GM18499 (cell line): ENCODE results near the gene KRT12.
"Not testable (repeated sequence)": the region's sequence is repeated elsewhere in the genome, so short reads cannot be mapped to it uniquely, and the experiment has no call there.

Experiments
- ATAC-seq: cut with Tn5 transposase; IDR thresholded peaks from one replicate; pipeline ENCODE4 v1.9.1; 2021; ENCODE audit warnings: moderate number of reproducible peaks; ENCODE audit not compliant: insufficient read depth, unreplicated experiment

Gene KRT12

DNA sequence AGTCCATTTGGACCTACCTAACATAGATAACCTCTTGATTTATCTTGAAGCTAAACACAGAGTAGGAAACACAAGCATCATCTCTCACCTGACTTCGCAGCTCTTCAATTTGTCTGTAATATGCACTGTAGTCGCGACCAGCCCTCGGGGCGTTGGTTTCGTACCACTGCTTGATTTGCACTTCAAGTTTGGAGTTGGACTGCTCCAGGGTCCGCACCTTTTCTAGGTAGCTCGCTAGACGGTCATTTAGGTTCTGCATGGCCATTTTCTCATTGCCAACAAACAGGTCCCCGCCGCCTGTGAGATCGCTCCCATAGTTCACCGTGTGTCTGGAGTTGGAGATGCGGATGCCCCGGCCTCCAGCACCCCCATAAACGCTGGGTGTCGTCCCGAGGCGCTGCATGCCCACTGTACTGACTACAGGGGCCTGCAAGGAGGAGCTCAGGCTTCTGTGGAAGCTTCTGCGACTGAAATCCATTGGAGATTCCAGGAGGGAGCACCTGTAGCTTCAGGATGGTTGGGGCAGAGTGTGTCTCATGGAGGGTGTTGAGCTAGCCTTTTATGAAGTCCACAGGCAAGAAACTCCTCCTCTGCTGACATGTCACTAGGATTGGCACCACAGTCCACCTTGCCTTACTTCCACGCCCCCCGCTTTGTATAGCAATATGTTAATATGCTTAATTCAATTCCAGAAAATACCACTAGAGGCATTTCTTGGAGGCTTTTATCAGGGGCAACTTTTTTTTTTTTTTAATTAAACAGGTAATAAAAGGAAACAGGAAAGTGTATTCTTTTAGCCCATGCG, 17.9 kb upstream of the KRT12 start, which contains the start of gene KRT20:
Gene KRT20, minus strand, starts transcription at position 535 of the 805 bp plus-strand sequence. Its CDS starts 57 bp downstream, at position 478.
- ATAC-seq: no peak

DNA sequence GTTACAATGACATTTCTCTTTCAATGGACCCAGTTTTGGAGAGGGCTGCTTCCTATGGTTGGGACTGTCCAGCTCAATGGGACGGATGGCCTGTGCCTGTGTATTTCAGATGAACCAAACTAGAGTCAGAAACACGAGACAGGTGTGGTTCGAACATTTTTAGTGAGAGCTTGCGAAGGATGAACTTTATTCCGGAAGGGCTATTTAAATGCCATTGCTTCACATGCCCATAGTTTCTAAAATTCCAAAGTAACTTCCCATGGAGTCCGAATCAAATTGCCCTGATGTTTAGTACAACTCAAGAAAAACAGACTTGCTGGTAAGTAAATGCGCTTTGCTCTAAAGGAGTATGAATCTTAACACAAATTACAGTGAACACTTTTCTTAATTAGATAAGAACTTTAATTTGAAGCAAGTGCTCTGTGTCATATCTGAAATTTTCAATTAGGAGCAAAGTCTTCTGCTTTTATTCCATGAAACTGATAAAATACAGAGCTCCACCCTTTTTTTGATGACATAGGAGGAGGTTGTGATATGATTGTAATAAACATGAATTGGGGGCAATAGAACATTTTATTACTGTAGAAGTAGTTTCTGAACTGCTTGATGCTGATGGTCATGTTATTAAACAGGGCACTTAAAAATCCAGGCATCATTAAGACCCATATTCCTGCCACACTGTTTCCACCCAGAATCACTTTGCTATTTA, 16.8 kb upstream of the KRT12 start:
- no peak for ATAC-seq

DNA sequence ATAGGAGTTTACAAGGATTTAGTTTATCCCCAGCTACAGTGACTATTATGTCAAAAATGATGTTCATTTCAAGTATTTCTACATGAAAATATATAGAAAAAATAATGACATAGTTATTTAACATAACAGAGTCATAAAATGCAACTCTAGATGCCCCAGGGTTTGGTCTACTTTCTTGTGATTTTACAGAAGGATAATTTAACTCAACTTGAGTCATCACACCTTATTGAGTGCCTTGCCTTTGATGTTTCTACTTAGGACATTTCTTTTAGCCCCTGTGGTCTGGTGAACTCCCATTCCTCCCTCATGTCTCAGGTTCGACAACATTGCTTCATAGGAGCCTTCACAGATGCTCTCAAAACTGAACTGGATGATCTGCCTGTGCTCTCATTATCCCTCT, 16.0 kb upstream of the KRT12 start:
- ATAC-seq: no peak

DNA sequence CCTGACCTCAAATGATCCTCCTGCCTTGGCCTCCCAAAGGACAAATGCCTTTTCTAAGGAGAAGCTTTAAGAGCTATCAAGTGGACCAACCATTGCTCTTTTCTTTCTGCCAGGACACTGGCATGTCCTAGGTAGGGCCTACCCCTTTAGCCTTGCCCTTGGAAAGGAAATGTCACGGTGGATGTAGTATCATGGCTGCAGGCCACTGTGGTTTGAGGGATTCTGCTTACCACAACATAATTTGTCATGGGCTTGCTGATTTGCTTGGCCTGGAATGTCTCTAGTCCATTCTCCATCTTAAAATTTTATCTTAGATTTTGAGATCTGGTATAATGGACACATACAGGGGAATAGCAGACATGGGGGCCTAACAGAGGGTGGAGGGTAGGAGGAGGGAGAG, 12.0 kb upstream of the KRT12 start:
- no peak for ATAC-seq

DNA sequence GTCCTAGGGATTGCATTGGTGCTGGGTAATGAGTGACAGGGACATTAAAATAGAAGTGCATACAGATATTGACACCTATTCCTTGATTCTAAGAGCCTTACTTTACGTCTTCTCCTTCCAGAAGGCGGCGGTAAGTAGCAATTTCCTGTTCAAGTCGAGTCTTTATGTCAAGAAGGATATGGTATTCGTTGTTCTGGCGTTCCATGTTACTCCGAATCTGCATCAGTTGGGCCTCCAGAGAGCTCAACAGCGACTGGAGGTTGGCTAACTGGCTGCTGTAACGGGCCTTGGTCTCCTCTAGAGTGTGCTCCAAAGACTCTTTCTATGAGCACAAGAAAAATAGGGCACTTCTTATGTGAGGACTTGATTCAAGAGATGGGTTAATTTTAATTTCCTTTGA, 11.0 kb upstream of the KRT12 start:
- ATAC-seq: no peak

DNA sequence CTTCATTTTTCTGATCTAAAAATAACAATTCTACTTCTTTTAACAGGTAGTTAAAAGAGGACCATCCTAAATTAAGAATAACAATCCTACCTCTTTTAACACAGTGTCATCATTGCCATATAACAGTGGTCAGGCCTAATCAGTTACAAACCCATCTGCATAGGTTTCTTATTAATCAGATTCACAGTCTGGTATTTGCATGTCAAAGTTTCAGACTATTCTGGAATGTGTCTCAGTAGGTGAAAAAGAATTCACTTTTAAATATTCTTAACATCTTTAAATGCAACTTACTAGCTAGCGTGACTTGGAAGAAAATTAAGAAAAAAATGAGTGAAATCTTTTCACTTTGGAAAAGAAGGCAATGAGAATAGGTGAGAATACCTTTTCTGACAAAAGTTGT, 6.8 kb upstream of the KRT12 start:
- no peak for ATAC-seq

DNA sequence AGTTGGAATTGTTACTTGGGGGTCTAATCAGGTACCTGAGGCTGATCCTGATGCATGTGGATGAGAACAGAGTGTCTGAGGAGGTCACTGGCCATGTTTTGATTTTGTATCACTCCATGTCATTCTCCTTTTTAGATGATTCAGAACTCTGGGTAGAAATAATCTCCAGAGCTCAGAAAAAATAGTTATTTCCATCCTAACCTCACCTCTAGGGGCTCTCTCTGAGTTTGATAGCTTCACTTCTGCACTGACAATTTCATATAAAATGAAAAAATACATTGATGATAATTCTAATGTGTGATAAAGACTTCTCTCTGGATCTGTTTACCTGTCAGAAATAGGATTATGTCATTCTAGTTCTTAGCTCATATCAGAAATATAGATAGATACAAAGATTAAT, 6.2 kb upstream of the KRT12 start:
- no peak for ATAC-seq

DNA sequence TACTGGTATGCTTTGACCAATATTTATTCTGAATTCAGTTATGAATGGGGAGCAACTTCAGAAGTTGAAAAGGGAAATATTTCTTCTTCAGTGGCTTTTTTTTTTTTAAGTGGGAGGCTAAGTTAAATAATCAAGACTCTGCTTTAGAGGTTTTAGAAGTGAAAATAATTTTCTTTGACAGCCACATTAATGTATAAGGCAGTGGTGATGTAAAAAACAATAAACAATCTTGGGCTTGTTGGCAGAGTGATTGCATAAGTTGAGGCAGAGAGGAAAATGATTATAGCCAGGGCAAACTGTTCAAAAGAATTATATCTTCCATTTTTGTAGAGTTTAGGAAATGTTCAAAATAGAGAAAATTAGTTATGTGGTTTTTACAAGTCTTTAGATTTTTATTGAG, 5.4 kb upstream of the KRT12 start:
- no peak for ATAC-seq

DNA sequence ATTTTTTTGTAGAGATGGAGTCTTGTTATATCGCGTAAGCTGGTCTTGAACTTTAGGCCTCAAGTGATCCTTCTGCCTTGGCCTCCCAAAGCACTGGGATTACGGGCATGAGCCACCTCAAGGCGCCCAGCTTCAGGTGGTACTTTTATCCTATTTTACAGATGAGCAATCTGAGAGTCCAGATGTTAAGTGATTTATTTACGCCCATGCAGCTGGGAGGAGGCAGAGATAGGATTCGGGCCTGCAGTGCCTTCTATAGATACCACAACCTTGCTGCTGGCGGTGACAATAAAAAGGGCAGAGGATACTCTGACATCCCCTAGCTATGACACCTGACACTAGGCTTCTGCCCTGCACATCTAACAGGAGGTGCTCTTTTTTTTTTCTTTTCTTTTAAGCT, 4.3 kb upstream of the KRT12 start:
- no peak for ATAC-seq

DNA sequence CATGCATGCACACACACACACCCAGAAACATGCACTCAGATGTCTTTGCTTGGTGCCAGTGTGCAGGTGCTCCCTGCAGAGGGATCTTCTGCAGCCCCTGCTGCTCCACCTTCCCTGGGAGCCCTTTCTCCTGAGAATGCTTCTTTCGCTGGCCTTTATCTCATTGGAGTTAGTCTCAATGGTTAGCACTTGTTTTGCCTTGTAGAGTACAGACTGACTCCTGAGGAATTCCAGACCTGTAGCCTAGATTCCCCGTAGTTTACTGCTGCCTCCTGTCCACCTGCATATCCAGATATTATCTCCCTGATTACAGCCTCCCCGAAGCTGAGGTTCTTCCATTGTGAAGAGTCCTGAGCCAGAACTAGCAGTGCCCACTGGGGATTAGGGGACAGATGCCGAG, 3.1 kb upstream of the KRT12 start:
- ATAC-seq: no peak

DNA sequence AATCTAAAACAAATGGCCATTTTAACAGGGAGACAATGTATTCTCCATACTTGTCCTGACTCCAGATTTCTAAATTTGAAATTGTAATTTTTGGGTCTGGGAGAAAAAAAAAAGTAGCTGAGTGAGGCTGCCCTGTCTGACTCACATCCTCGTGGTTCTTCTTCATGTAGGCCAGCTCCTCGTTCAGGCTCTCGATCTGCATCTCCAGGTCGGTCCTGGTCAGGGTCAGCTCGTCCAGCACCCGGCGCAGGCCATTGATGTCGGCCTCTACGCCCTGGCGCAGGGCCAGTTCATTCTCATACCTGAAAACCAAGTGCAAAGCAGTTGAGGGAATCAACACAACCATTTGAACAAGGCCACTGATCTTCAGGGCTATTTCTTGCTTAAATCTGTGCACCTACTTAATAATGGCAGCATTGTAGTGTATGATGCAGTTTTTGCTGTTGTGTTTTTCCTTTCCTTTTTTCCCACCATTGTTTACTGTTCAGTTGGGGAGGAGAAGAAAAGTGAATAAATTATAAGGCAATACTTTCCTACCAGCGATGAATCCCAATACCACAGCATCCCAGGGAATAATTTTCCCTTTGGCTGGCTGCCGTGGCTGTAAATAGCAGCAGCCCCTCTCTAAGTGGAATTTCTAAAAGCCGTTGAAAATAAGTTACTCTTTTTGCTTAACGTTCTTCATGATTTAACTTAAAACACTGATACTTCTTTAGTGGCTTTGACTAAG, 2.2 kb downstream of the KRT12 start:
- ATAC-seq: no peak

DNA sequence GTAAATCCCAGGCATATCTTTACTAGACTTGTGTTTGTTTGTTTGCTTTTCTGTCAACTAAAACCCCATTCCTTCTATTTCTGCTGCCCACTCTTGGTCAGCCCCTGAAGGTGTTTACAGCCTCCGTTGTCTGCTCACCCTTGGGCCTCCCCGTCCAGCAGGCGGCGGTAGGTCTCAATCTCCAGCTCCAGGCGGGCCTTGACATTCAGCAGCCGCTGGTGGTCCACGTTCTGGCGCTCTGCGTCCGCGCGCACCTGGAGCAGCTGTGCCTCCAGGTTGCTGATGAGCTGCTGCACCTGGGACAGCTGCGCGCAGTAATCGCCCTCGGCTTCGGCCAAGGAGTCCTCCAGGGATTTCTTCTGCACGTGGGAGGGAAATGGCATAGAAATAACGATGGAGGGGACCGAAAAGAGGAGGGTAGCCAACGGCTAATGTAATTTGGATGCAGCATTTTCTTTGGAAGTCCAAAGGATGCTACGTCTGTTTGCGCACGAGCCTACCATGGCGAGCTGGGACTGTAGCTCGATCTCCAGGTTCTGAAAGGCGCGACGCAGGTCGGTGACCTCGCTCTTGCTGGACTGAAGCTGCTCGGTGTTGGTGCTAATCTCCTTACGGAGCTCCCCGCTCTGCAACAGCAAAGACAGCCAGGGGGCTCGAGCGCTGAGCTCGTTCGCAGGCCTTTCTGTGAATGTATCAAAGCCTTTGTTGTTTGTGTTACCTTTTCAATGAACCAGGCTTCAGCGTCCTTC, 3.9 kb downstream of the KRT12 start:
- ATAC-seq: no peak

DNA sequence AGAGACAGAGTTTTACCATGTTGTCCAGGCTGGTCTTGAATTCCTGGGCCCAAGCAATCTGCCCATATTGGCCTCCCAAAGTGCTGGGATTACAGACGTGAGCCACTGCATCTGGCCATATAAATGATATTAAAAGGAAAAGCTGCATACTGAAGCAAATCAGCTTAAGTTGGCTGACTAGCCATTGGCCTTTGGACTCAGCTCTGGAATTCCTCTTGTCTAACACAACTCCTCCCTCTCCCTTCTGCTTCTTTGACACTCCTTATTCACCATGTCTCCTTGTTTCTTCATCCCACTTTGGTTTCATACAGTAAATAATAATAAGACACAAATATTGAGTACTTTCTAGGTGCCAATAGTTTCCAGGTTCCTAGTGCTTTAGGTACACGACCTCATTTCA, 7.5 kb downstream of the KRT12 start:
- no peak for ATAC-seq

DNA sequence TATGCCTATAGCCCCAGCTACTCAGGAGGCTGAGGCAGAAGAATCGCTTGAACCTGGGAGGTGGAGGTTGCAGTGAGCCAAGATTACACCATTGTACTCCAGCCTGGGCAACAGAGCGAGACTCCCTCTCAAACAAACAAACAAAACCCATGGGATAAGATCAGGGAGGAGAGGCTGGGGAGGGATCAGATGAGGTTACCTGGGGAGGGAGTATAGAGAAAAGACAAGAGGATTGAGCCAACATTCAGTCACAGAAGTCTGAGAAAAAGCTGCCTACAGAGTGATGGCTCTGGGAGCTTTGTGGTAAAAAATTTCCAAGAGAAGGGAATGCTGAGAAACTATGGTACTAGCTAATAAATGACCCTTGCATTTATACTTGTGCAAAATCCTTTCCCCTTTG, 8.4 kb downstream of the KRT12 start:
- not testable (repeated sequence) for ATAC-seq

DNA sequence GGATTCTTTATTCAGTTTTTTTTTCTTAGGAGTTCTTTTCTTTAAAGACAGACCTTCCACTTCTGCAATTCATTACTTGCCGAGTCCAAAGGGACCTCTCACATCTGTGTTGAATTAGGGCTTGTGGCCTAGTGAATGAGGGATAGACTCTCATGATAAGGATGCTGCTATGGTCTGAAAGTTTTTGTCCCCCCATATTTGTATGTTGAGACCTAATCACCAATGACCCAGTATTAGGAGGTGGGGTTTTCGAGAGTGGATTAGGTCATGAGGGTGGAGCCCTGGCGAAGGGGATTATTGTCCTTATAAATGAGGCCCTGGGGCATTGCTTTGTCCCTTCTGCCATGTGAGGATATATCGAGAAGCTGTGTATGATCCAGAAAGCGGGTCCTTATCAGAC, 9.5 kb downstream of the KRT12 start:
- ATAC-seq: no peak

DNA sequence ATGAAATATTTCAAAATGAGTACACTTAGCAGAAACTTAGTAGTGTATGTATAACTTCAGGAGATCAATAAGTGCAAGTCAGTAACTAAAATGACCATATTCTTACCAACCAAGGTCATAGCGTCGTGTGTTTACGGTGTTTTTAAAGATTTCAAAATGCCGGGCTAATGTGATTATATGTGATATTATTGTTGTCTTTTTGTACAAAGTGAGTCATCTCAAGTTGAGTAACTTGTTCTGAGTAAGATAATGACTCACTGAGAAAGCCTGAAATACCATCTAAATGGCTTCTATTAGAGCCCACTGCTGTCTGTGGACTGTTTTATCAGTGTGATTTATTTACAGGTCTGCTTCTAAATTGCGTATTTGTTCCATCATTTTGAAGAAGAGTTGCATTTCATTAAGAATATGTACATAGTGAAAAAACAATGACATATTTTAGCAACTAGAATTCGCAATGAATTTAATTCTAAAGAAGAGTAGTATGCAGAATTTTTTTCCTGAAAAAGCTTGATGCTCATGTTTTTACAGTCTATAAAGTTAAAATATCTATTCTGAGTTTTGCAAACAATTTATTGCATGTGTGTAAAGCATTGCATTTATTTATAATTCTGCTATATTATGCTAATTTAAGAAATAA, 12.7 kb downstream of the KRT12 start:
- no peak for ATAC-seq

DNA sequence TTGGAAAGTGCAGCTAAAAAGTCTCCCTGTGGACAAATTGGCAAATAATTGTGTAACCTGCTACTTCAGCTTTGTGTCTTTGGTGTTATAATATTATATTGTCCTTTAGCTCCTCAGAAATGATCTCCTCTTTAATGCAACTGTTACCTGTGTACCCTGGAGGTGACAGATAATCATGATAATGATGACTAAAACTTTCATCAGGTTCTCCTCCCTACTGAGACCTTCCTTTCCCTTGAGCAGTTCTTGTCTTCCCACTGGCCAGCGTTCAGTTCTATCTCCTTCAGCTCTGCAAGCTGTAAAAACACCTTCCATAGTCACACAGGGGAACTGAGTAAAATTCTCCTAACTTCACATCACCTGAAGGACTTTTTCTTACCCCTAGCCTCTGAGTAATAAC, 14.7 kb downstream of the KRT12 start:
- no peak for ATAC-seq

DNA sequence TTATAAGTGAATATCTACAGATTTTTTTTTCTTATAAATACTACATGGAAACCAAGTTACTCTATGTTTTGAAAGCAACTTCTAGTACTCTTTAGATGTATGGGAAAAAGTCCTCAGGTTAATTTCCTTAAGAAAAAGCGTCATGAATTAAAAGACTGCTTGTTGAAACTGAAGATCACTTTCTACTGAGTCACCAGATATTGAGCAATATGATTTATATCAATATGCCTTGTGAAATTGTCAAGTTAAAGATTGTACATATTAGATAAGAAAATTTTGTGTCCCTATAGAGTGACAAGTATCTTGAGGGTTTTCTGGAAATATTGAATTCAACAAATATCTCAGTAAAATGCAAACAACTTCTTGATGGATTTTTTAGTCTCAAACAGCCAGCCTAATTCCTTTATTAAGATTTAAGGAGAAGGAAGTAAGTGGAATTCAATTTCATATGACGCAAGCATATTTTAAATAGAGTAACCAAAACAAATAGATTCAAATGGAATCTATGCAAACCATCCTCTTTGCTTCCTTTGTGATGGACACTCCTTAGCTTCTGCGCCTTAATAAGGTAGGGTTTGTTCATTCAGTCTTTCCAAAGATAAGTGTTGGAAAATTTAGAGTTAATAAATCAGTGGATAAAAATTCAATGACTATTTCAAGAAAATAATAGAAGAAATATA, 16.6 kb downstream of the KRT12 start:
- no peak for ATAC-seq

DNA sequence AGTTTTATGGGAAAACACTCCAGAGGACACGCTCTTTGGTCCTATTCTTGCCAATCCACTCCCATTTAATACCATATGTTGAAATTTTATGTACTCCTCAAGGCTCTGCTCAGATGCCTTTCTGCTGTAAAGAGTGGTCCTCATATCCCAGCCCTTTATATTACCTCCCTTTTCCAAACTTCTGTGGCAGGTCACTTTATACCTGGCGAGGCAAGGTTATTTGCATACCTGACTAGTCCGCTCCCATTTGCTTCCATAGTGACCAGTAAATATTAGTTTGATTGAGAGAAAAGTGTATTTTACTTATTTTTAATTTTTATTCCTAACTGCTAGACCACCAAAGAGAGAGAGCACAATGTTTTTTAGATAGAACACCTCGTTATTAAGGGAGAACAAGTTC, 17.3 kb downstream of the KRT12 start:
- ATAC-seq: no peak
